GM19023 (cell line): ENCODE measurements around the gene ATG10.
"Not testable (repeated sequence)": the region's sequence is repeated elsewhere in the genome, so short reads cannot be mapped to it uniquely, and the experiment has no call there.

Experiments
- ATAC-seq: cut with Tn5 transposase; IDR thresholded peaks from one replicate; pipeline ENCODE4 v1.9.1; 2021; ENCODE audit warnings: mild to moderate bottlenecking, moderate library complexity; ENCODE audit not compliant: unreplicated experiment

The ATG10 gene

DNA sequence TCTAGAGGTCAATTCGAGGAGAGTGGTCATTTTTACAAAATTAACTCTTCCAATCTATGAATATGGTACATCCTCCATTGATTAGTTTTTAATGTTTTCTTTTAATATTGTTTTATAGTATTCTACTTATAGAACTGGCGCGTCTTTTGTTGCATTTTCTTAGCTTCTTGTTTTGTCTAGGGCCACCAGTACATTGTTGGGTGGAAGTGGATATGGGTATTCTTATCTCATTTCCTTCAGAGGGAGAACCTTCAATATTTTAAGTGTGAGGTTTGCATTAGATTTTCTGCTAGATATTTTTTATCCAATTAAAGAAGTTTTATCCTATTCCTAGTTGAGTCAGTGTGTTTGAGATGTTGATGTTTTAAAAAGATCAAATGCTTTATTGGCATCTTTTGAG is 236.5 kb downstream of the ATG10 start:
- no peak for ATAC-seq

DNA sequence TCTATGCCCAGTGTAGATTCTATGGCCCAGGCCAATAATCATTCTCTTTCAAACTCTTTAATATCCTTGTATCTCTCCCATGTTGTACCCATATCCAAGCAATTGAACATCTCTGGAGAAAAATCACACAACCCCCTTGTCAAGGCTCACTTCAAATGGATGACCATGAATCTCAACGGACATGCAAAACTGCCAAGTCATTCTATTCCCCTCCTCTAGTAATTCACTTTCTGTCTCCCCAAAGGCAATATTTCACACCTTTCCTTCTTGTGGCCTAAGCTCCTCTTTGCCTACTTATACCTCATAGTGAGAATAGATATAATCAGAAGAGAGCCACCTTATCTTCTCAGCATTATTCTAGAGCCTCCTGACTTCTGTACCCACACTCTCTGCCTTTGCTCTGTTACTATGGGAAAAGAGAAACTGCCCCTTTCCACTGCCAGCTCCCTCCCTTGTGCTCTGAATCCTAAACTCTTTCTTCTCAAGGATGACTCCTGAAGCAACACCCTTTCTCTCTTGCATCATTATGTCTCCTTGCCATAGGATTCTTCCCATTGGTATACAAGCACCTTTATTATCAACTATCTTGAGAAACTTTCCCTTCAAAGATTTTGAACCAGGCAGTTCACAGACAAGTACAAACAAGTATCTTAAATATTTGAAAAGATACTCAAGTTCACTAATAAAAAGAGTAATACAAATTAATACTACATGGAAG is 240.2 kb downstream of the ATG10 start:
- ATAC-seq: no peak

DNA sequence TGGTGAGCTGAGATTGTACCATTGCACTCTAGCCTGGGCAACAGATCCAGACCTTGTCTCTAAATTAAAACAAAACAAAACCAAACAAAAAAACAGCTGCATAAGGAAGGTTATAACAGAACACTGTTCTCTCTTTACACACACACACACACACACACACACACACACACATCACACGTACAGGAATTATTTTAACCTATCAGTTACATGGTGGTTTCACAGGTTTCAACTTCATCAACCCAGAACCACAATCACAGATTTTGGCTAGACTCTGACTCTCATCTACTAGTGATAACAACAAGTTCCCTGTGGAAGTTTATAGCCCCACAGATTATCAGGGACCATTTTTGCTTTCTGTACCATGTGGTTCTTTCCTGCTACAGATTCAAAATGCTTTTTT is 246.1 kb downstream of the ATG10 start:
- ATAC-seq: no peak

DNA sequence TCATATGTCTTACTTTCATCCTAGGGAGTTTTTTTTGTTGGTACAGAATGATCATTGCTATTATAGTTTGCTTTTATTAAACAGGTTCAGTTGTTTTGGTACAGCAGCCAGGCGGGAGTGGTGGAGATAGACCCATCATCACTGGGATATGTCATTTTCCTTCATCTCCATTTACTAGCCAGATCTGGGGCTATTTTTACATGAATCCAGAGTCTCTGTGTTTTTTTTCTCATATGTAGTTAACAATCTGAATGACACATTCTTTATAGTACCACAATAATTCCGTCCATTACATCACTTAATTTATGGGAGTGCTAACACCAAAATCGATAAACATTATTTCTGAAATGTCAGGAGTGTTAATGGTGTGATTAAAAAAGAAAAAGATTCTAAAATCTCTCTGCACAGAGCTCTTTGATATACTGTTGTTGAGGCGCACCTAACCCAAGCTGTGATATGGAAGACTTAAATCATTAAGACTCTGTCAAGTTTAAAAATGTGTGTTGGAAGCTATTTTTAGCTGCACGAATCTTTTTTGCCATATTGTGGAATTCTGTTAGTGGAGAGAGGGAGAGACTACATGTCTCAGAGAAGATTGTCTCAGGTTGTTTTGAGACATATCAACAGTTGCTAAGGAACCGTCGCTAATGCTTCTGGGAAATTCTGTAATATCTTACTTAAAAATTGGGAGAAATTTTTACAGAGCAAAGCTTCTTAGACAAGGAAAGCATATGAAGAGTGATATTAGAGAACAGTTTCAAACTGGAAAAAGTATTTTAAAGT is 246.7 kb downstream of the ATG10 start:
- no peak for ATAC-seq

DNA sequence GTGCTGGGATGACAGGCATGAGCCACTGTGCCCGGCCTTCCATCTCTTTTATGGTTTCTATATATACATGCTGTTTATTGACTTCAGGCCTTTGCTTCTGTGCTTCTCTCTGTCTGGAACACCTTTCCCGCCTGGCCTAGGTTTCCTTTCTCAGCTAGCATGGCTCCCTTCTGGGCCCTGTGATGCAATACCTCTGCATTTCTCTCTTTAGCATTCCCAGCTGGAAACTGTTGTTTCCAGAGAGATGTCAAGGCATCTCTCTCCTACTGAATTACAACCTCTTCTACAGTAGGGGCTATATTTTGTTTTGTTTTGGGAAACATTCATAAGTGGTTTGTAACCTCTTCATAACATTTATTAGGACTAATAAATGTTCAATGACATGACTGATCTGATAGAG is 249.2 kb downstream of the ATG10 start:
- ATAC-seq: no peak

DNA sequence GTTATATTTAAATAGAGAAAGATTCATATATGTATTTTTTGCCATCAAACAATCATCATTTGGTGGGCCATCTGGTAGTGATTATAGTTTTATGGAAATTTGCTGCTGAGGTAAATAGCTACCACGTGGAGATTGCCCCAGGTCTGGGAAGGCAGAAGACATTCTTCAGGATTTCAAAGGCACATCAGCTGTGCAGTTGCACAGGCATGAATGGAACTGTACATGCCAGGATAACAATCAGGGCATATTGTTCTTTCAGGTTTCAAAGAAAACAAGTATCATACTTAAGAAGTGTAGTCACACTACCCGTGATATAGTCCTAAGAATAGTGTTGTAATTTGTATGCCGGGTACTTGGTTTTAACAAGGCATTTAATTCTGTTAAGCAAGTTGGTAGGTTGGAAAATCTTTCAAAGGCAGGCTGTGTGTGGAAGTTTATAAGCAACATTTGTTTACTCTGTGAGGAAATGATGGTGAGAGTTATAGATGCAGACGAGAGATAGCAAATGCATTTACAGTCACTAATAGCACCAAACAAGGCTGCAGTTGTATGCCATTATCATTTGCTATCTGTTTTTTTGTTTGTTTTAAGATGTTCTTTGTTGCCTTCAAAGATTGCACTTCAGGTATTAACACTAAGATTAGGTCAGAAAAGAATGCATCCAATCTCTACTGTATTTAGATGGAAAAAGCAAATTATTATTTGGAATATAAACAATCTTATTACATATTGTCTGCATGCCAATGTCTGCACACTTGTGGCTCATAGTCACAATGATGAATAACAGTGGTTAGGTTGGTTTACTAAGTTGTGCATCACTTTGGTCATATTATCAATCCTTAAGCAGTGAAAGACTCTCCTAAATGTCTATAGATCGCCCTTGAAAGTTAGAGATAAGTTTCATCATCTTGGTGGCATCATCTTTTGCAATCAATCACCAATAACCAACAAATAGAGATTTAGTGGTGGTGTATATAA is 251.1 kb downstream of the ATG10 start:
- no peak for ATAC-seq

DNA sequence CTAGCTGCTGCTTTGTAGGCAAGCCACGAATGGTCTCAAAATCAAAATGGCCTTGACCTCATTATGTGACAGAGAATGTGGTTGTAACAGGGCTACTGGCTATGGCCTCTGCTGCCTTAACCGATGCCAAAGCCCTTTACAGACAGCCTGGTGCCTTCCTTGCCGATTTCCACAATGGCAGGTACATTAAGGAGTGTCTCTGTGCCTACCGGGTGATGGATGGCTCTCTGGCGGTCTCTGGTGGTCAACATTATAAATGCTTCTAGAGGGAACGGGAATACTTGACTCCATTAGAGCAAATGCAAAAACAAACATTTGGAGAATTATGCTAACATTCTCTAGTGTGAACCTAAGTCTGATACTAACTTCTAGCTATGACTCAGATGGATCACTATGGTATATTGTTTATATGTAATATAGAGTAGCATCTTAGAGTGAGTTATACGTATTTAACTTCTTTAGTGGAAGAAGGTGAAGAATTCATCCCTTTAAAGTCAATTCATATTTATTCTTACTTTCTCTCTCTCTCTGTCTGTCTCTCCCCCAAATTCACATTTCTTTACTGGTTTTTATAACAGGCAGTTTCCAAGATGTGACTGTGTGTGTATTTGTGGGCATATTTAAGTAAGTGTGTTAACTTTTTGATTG is 253.8 kb downstream of the ATG10 start:
- ATAC-seq: peak; percentile 96

DNA sequence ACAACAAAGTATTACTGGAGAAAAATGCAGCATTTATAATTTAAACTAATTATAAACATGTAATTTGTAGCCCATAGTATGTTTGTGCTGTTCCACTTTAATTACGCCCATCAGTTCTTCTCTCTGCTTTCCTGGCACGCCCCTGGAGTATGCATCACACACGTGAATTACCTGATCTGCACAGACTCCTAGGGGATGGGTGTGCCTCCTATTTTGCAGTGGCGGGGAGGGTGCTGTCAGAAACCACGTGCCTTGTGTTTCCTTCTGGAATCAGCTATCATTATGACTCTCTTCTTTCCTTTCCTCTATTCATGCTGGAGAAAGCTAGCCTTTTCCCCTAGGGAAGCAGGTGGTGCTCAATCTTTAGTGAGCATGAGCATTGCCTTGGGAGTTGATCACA is 263.1 kb downstream of the ATG10 start:
- no peak for ATAC-seq

DNA sequence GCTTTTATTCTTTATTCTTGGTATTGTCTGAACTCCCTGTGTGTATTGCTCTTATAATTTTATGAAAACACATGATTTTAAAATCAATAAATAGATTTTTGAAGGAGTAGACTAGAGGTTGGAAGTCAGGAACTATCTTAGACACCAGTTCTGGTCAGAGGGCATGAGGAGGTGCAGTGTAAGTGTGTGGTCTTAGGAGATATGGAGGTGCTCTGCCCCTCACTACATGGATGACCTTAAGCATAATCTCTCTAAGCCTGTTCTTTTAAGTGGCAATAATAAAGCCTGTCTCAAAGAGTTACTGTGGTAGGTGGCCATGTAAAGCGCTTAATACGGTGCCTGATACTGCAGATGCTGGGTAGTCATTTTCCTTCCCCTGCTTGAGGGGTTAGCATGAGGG is 272.3 kb downstream of the ATG10 start:
- no peak for ATAC-seq

DNA sequence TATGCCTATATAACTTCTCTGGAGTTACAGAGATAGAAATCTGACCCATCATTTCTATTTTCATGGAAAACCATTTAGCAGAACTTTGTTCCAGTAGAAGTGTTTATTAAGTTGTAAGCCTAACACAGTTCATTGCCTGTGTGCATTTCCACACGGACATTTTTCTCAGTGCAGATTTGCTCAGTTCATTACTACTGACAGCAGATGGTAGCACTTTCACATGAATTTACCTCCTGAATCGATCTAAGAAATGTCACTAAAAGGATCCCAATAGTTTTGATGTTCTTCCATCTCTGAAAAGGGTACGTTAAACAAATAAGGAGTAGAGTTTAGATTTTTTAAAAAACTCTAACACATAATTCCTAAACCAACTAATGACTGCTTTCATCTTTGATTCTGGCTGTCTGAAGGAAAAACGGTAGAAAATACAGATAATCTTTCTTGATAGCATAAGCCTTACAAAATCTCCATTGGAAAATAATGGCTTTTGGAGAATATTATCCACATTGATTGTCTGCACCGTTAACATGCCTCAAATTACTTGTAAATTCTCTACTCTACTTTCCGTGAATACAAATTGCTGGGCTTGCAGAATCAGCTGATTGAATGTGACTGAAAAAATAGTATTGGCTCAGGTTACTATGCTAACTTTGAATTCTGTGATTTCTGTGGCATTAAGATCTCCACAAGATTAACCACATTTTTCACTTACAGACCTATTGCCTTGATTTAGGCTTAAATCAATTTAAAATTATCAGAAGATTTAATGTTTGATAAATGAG is 273.2 kb downstream of the ATG10 start:
- ATAC-seq: no peak

DNA sequence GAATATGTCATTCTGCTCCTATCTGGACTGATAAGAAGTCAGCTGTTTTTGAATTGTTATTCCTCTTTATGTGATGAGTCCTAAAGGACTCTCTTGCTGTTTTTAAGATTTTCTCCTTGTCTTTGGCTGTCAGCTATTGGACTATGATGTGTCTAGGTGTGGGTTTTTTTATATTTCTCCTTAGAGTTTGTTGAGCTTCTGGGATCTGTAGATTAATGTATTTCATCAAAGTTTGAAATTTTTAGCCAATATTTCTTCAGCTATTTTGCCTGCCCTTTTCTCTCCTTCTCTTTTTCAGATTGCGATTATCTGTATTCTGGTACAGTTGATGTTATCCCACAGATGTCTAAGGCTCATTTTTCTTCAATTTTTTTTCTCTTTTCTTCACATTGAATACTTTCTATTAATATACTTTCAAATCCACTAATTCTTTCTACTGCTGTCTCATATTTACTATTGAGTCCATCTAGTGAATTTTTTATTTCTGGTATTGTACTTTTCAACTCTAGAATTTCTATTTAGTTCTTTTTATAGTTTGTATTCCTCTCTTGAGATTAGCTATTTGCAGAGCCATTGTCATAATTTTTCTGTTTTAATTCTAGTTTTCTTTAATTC is 275.2 kb downstream of the ATG10 start:
- no peak for ATAC-seq

DNA sequence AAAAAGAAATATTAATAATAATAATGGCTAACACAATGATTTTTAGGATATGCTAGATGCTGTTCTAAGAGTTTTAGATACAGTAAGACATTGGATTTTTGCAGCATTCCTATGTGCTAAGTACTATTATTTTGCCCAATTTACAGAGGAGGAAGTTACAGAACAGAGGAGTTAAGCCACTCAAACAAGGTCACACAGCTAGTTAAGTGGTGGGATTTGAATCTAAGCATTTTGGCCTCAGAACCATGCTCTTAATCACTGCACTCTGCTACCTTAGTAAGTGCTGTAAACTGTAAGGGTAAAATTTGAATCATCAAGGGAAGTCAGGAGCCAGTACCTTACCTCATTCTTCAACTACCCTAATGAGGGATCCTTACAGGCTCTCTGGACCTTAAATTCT is 280.9 kb downstream of the ATG10 start:
- ATAC-seq: no peak

DNA sequence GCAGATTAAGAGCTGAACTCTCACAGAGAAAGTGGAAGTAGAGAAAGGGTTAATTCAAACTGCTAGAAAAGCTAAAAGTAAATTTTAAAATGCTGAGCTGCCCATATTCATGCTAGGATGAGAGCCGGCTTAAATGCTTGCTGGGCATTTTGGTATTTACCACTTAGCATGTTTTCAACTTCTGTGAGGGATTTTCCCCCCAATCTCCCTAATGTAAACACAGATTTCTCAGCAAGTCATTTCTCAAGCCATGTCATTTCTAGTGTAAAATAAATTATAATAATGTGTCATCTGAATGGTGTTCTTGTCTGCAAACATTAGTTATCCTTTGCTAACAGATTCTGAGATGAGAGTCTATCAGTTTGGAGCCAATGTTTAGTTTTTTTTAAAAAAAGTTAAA is 284.0 kb downstream of the ATG10 start:
- no peak for ATAC-seq

DNA sequence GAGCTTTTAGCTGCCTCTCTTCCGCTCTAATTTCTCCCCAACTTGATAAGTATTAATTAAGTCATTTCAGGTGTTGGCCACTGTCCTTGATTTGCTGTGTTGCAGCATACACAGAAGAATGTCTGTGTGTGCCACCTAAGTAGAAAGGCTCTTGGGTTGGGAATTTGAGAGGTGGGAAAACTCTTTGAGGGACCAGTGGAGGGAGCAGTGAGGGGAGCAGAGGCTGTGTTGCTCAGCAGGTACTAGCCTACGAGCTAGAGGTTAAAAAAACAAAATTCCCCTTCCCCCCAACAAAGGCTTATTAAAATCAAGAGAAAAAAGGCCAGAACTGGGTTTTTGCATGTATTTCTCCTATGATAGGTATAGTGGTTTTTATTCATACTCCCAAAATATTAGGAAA is 285.4 kb downstream of the ATG10 start:
- ATAC-seq: no peak

DNA sequence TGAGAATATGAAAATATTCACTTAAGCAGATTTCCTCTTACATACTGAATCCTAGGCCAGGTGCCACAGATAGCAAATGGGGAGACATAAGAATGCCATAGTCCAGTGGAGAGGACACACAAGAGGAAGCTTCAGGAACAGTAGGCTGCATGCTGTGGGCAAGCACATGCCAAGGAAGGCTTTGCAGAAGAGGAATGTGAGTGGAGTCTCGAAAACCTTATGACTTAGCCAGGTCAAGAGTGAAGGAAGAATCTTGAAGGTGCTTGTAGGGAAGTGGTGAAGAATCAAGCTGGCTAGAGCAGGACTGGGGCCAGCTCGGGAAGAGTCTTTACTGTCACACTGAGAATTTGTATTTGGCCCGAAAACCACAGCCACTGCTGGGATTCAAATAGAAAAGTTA is 285.9 kb downstream of the ATG10 start:
- ATAC-seq: no peak

DNA sequence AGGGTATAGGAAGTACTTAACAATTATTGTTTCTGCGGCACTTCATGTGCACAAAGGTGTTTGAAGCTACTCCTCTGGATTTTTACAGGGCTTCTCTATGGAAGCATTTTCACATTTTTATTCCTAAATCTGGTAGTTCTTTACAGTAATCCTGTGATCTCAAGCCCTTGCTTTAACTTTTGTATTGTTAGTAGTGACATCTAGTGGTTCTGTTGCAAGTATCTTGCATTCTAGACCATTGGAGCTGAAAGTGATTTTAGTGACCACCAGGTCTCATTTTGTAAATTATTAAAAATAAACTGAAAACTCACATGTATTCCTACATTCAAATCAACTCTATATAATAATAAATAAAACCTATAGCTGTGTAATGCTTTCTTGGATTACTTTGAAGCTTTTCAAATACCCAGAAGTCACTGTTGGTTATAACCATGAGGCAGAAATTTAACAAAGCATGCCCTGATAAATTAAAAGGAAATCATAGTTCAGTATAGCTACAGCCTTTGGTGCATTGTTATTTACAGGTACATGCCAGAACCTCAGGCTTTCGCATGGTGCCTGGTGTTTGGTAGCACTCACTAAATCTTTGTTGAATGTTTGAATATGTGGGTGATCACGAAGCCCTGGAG is 287.5 kb downstream of the ATG10 start:
- no peak for ATAC-seq

DNA sequence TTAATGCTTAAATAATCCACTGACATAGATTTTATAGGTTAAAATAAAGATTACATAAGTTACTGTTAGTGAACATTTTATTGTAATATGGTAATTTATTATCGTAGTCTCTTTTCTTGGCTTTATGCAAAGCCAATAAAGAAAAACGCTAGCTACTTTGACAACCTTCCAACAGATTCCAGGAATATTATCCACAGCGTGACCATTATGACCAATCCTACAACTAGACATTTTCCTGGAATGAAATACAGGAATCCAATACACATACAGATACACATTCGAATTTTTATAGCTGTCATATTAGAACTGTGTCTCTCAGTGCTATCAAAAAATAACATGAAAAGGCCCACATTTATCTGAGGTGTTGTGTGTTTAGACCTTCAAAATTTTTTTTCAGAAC is 293.2 kb downstream of the ATG10 start:
- ATAC-seq: no peak

DNA sequence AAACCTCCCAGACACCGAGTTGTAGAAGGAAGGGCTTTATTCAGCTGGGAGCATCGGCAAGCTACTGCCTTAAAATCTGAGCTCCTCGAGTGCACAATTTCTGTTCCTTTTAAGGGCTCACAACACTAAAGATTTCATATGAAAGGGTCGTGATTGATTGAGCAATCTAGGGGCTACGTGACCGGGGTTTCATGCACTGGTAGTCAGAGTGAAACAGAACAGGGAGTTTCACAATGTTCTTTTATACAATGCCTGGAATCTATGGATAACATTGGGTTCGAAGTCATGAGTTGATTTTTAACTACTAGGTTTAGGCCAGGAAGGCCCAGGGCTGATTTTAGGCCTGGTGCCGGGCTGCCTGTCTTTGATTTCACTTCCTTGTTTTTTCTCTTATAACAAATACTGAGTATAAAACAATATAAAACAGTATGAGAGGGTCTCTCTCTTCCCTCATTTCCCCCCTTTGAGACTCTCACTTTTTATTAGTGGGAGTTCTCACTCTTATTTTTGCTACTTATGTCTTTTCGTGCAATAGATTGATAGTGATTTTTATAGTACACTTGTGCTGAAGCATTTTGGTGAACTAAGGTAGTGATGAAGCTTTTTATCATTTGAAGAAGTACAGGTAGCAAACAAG is 295.6 kb downstream of the ATG10 start:
- not testable (repeated sequence) for ATAC-seq

DNA sequence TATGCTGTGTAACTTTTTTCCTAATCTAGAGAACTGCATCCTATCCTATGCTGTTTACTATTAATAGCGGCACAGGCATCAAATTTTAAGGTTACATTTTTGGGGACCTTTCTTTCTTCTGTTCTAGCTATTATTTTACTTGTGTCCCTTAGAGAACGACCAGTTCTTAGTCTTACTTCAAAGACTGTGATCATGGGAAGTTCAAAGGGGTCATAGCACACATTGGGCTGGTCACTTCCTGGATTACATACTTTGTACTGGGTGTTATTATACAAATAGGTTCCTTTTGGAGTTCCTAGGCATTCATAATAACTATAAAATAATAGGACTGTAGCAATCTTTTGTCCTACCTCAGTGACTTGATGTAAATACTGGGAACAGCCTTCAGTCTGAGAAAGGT is 297.5 kb downstream of the ATG10 start:
- ATAC-seq: not testable (repeated sequence)
